ENCODE results near the gene ZNF385D. TPM values are rescaled to one million over a fixed set of nuclear protein-coding genes. Genes with fewer than 3 reads are reported as not detected.
"Not testable (repeated sequence)": the region's sequence is repeated elsewhere in the genome, so short reads cannot be mapped to it uniquely, and the experiment has no call there.

ZNF385D gene
- total and polyA plus RNA-seq, 3 experiments from 2014 or later: not detected

- H3K36me3 Mint-ChIP-seq; H3K27me3 ChIP-seq (ENCODE audit: insufficient read depth, low read length, poor library complexity, severe bottlenecking); H3K9me3 ChIP-seq (ENCODE audit: low read length); H3K27ac ChIP-seq (ENCODE audit: low read depth, low read length); H3K4me1 Mint-ChIP-seq; H3K4me3 Mint-ChIP-seq; H3K4me3 ChIP-seq (ENCODE audit: low read length); H3K36me3 ChIP-seq (ENCODE audit: insufficient read depth, low read length); POLR2A ChIA-PET; H3K4me1 ChIP-seq (ENCODE audit: insufficient read depth, low read length); H3K27me3 Mint-ChIP-seq; DNase-seq; H3K27ac Mint-ChIP-seq: not testable (repeated sequence)
- peaks cover 2 to 21% (median 12%) of the 10 kb centered on the region in 5 donors for H3K9me3 Mint-ChIP-seq
- CTCF ChIA-PET: interaction anchor here (1.1 kb wide), 1 partner anchor 12 kb away, joined by 3 read pairs; no protein-coding TSS in a partner anchor
Observed at GRCh38 chr3:21387142-21387826, 363.7 kb downstream of the ZNF385D start.

DNA sequence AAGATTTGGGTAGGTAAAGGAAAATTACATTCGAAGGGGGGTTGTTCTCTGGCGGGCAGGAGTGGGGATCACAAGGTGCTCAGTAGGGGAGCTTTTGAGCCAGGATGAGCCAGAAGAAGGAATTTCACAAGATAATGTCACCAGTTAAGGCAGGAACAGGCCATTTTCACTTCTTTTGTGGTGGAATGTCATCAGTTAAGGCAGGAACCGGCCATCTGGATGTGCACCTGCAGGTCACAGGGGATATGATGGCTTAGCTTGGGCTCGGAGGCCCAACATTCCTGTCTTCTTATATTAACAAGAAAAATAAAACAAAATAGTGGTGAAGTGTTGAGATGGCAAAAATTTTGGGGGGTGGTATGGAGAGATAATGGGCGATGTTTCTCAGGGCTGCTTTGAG is 373.0 kb downstream of the ZNF385D start:
- H3K9me3 ChIP-seq (ENCODE audit: low read length); DNase-seq; H3K4me1 Mint-ChIP-seq; POLR2A ChIA-PET; H3K36me3 Mint-ChIP-seq; H3K4me1 ChIP-seq (ENCODE audit: insufficient read depth, low read length); H3K27me3 ChIP-seq (ENCODE audit: insufficient read depth, low read length, poor library complexity, severe bottlenecking); H3K9me3 Mint-ChIP-seq; H3K27ac Mint-ChIP-seq; H3K27me3 Mint-ChIP-seq; H3K4me3 Mint-ChIP-seq; CTCF ChIA-PET; H3K27ac ChIP-seq (ENCODE audit: low read depth, low read length); H3K4me3 ChIP-seq (ENCODE audit: low read length); H3K36me3 ChIP-seq (ENCODE audit: insufficient read depth, low read length): not testable (repeated sequence)

DNA sequence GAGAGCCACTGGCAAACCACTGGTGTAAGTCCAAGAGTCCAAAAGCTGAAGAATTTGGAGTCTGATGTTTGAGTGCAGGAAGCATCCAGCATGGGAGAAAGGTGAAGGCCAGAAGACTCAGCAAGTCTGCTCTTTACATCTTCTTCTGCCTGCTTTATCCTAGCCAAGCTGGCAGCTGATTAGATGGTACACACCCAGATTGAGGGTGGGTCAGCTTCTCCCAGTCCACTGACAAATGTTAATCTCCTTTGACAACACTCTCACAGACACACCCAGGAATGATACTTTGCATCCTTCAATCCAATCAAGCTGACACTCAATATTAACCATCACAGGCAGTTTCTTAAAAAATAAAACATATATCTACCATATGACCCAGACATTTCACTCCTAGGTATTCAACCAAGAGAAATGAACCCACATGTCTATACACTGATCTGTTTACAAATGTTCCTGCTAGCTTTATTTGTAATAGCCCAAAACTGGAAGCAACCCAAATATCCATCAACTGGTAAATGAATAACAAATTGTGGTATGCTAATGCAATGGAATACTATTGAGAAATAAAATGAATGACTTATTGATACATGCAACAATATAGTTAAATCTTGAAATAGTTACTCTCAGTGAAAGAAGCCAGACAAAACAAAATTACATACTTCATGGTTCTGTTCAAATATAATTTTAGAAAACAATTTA is 373.8 kb downstream of the ZNF385D start:
- no peak overlapping the region for H3K27ac ChIP-seq (ENCODE audit: low read depth, low read length)
- H3K36me3 Mint-ChIP-seq: no peaks in the 10 kb centered on the region
- no peaks in the 10 kb centered on the region for H3K9me3 ChIP-seq (ENCODE audit: low read length)
- H3K27me3 ChIP-seq (ENCODE audit: insufficient read depth, low read length, poor library complexity, severe bottlenecking): no peaks in the 10 kb centered on the region
- H3K4me1 Mint-ChIP-seq: no peaks in the 10 kb centered on the region
- H3K4me1 ChIP-seq (ENCODE audit: insufficient read depth, low read length): no peaks in the 10 kb centered on the region
- H3K27me3 Mint-ChIP-seq: no peaks in the 10 kb centered on the region
- no peaks in the 10 kb centered on the region for H3K36me3 ChIP-seq (ENCODE audit: insufficient read depth, low read length)
- peaks cover under 1 to 7% (median 4%) of the 10 kb centered on the region in 5 donors for H3K9me3 Mint-ChIP-seq
- H3K4me3 Mint-ChIP-seq: no peak overlapping the region
- ChIA-PET CTCF (no interaction called here), POLR2A (no interaction called here)
- no peak overlapping the region for H3K27ac Mint-ChIP-seq
- no peak for DNase-seq
- no peak overlapping the region for H3K4me3 ChIP-seq (ENCODE audit: low read length)

DNA sequence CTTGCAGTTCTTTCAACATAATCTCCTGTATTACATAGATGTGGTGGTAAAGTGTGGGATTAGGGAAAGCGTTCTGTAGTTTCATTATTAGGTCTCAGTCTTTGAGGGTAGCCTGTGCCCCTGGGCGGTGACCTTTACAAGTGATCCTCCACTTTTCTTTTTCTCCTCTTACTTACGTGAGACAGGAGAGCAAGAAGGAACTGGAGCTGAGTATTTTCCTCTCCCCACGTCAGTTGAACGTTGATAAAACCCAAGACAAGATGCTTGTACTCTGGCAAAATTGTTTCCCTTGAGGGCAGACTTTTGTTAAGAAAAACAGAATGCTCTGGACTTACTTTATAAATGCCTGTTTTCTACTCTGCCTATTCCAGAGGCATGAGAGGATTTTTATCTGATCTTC is 378.7 kb downstream of the ZNF385D start:
- H3K9me3 Mint-ChIP-seq: peaks cover 0 to 22% (median 6%) of the 10 kb centered on the region in 5 donors
- H3K4me1 ChIP-seq (ENCODE audit: insufficient read depth, low read length): no peaks in the 10 kb centered on the region
- H3K4me3 Mint-ChIP-seq: no peak overlapping the region
- no peaks in the 10 kb centered on the region for H3K36me3 Mint-ChIP-seq
- H3K27ac Mint-ChIP-seq: no peak overlapping the region
- H3K36me3 ChIP-seq (ENCODE audit: insufficient read depth, low read length): no peaks in the 10 kb centered on the region
- no peak for DNase-seq
- H3K4me1 Mint-ChIP-seq: no peaks in the 10 kb centered on the region
- no peak overlapping the region for H3K4me3 ChIP-seq (ENCODE audit: low read length)
- H3K27ac ChIP-seq (ENCODE audit: low read depth, low read length): no peak overlapping the region
- H3K27me3 ChIP-seq (ENCODE audit: insufficient read depth, low read length, poor library complexity, severe bottlenecking): no peaks in the 10 kb centered on the region
- H3K27me3 Mint-ChIP-seq: no peaks in the 10 kb centered on the region
- no peaks in the 10 kb centered on the region for H3K9me3 ChIP-seq (ENCODE audit: low read length)
- POLR2A ChIA-PET: no interaction called here
- CTCF ChIA-PET: no interaction called here
